K562 treated with DMSO at 1 percent for 12 hours (cell line): ENCODE results near the gene GRK4. TPM values are rescaled to one million over a fixed set of nuclear protein-coding genes. Genes with fewer than 3 reads are reported as not detected.

Experiments used
- total RNA-seq: library from RNA; unstranded; fragments of 300-600 nt; gene quantifications from 2 replicates; pipeline ENCODE4 v1.2.3, GENCODE V29; 2022; ENCODE audit not compliant: insufficient read depth

GRK4 gene
- total RNA-seq = 1.8 and 4.8 TPM in 2 replicates

DNA sequence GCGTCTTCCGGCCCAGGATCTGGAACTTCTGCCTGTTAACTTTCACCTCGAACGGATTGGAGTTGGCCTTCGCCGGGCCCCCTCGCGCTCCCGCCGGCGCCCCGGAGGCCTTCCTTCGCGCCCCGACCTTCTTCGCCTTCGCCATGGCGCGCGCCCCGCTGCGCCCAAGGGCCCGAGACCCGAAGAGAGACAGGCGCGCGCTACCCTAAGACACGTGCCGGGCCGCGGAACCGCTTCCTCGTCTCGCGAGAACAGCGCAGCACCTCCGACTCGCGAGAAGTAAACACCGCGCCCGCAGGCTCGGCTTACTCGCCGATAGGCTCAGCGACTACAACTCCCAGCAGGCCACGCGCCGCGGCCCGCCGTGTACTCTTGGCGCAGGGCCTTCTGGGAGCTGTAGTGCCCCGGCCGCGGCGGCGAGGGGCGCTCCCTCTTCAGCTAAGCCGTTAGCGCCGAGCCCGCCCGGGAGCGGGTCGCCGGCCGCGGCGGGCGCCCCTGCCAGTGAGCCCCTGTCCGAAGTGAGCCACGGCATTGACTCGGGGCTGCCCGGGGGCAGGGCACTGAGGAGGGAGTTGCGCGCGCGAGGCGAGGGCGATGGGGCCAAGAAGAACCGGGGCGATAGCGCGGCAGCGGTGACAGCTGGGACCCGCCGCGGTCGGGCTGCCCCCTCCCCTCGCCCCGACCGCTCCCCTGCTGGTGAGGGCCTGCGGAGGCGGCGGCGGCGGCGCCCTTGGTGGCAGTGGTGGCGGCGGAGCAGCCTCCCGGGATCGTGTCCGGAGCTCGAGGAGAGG is at the start of gene GRK4, which contains the start of gene NOP14:
GRK4 (plus strand) TSS at position 397 of the 791 bp plus-strand sequence. CDS start 500 bp downstream, outside the sequence.
NOP14 (minus strand) TSS at position 232 of the 791 bp plus-strand sequence; CDS start at position 145, 87 bp downstream.

GRCh38 chr4:3074078-3074845 is 110.9 kb downstream of the GRK4 start, which contains the start of the genes HTT and HTT-AS:
Gene HTT, plus strand, starts transcription at chr4:3074681. Its CDS starts 145 bp downstream, at chr4:3074826.
Gene HTT-AS, minus strand, starts transcription at chr4:3074538.

Other genes with a start within 250 kb of the GRK4 start
- 36.2 and 40.4 TPM in 2 replicates for gene TNIP2, start 207.2 kb upstream of the GRK4 start, total RNA-seq
- gene SH3BP2, start 170.5 kb upstream of the GRK4 start, total RNA-seq = 5.2 and 20.5 TPM in 2 replicates
- 106 and 146 TPM in 2 replicates for gene ADD1, start 119.7 kb upstream of the GRK4 start, total RNA-seq
- 21.9 and 33.0 TPM in 2 replicates for gene NOP14, start 165 bp upstream of the GRK4 start, total RNA-seq
- gene HTT-AS, start 111.0 kb downstream of the GRK4 start, total RNA-seq = not detected in 2 replicates
- 5.4 and 25.3 TPM in 2 replicates for gene HTT, start 111.1 kb downstream of the GRK4 start, total RNA-seq